ENCODE results near the gene EPHA2. TPM values are rescaled to one million over a fixed set of nuclear protein-coding genes. Genes with fewer than 3 reads are reported as not detected.

Gene EPHA2
- total and polyA plus RNA-seq, 4 donors, result 2.9 to 11.1 (median 6.8) TPM

GRCh38 chr1:16110884-16111283 is 45.0 kb downstream of the EPHA2 start:
- H3K4me1 ChIP-seq (ENCODE audit: control insufficient read depth in 4 of 4, insufficient read depth in 4 of 4, low read length in 3 of 4), result peaks cover 3 to 10% (median 8%) of the 10 kb centered on the region in 4 donors
- TF ChIP-seq ATF3 (IDR thresholded peaks at IDR 0.05), result no peak
- no peak for TF ChIP-seq CTCF (IDR thresholded peaks at IDR 0.05; ENCODE audit: low read depth, low read length, missing input control)
- no peak for TF ChIP-seq ZBTB33 (IDR thresholded peaks at IDR 0.05)
- no peak for TF ChIP-seq REST (IDR thresholded peaks at IDR 0.05)
- TF ChIP-seq EGR1 (IDR thresholded peaks at IDR 0.05; ENCODE audit: low read depth in 2 of 2), result no peak
- no peak for TF ChIP-seq JUND (IDR thresholded peaks at IDR 0.05)
- TF ChIP-seq YY1 (IDR thresholded peaks at IDR 0.05), result no peak
- no peak for TF ChIP-seq FOXA2 (IDR thresholded peaks at IDR 0.05)
- no peak for TF ChIP-seq SP1 (IDR thresholded peaks at IDR 0.05)
- TF ChIP-seq RXRA (IDR thresholded peaks at IDR 0.05), result no peak
- no peak for TF ChIP-seq NR2F2 (IDR thresholded peaks at IDR 0.05)
- TF ChIP-seq HNF4G (IDR thresholded peaks at IDR 0.05), result no peak
- no peak for TF ChIP-seq MAX (IDR thresholded peaks at IDR 0.05)
- WGBS, result 94% methylated on average over 7 of the region's 7 CpGs
- no peak for DNase-seq (ENCODE audit: low spot score)
- H3K36me3 ChIP-seq (ENCODE audit: control insufficient read depth in 4 of 4, insufficient read depth in 3 of 4, low read depth in 1 of 4, low read length in 3 of 4), result no peaks in the 10 kb centered on the region
- H3K9me3 ChIP-seq (ENCODE audit: control insufficient read depth in 4 of 4, low read length in 3 of 4), result peaks cover 0 to 3% (median 0%) of the 10 kb centered on the region in 4 donors
- no peak overlapping the region for H3K9ac ChIP-seq (ENCODE audit: low read depth in 1 of 2, low read length in 2 of 2)
- H3K27ac ChIP-seq (ENCODE audit: low read depth in 1 of 2, low read length in 2 of 2), result no peak overlapping the region
- no peaks in the 10 kb centered on the region for H3K27me3 ChIP-seq (ENCODE audit: control insufficient read depth in 4 of 4, insufficient read depth in 4 of 4, low read length in 3 of 4)
- H3K4me3 ChIP-seq (ENCODE audit: low read depth in 1 of 3, low read length in 3 of 3), result no peak overlapping the region

- H3K27ac ChIP-seq (ENCODE audit: low read depth in 1 of 2, low read length in 2 of 2), result no peak overlapping the region
- DNase-seq (ENCODE audit: low spot score), result no peak
- H3K4me1 ChIP-seq (ENCODE audit: control insufficient read depth in 4 of 4, insufficient read depth in 4 of 4, low read length in 3 of 4), result peaks cover 3 to 10% (median 7%) of the 10 kb centered on the region in 4 donors
- H3K36me3 ChIP-seq (ENCODE audit: control insufficient read depth in 4 of 4, insufficient read depth in 3 of 4, low read depth in 1 of 4, low read length in 3 of 4), result no peaks in the 10 kb centered on the region
- H3K27me3 ChIP-seq (ENCODE audit: control insufficient read depth in 4 of 4, insufficient read depth in 4 of 4, low read length in 3 of 4), result no peaks in the 10 kb centered on the region
- TF ChIP-seq GABPA (IDR thresholded peaks at IDR 0.05 in 1 of 2, conservative IDR thresholded peaks at IDR 0.05 in 1 of 2) (no peak), RAD21 (IDR thresholded peaks at IDR 0.05) (no peak), FOXA2 (IDR thresholded peaks at IDR 0.05) (no peak), ZBTB33 (IDR thresholded peaks at IDR 0.05) (no peak)
- no peak overlapping the region for H3K4me3 ChIP-seq (ENCODE audit: low read depth in 1 of 3, low read length in 3 of 3)
- H3K9me3 ChIP-seq (ENCODE audit: control insufficient read depth in 4 of 4, low read length in 3 of 4), result peaks cover 0 to 3% (median 0%) of the 10 kb centered on the region in 4 donors
- 83% methylated on average over 6 of the region's 6 CpGs for WGBS
- no peak overlapping the region for H3K9ac ChIP-seq (ENCODE audit: low read depth in 1 of 2, low read length in 2 of 2)
Measured at GRCh38 chr1:16110456-16110855, 45.4 kb downstream of the EPHA2 start.

Measured in liver (tissue), 9 donors.